AG09319 (cell line): ENCODE results near the gene RNF111.
"Not testable (repeated sequence)": the region's sequence is repeated elsewhere in the genome, so short reads cannot be mapped to it uniquely, and the experiment has no call there.

Experiments used
- DNase-seq: peaks from one replicate; pipeline ENCODE4 v3.0.0-alpha.2; 2010; ENCODE audit warnings: low read depth; ENCODE audit errors: extremely low read depth
- TF ChIP-seq, protein P1 (sequence below): IDR thresholded peaks from 2 replicates; pipeline ENCODE4 v1.5.1; 2011; ENCODE audit warnings: low read depth, mild to moderate bottlenecking, inconsistent platforms, low read length, moderate library complexity

The RNF111 gene

DNA sequence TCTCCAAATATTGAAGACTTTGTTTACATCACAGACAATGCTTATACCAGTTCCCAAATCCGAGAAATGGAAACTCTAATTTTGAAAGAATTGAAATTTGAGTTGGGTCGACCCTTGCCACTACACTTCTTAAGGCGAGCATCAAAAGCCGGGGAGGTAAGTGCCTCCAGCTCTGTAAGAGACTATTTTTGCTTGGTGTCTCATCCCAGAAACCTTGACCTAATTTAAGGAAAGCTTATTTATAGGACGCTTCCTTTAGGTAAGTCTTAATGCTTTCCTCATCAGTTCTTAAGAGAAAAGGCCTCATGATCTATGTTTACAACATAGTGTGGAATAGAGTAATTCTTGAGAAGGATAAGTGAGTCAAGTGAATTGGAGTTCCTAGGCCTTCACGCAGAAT, 129.3 kb downstream of the RNF111 start:
- TF ChIP-seq, protein P1, sequence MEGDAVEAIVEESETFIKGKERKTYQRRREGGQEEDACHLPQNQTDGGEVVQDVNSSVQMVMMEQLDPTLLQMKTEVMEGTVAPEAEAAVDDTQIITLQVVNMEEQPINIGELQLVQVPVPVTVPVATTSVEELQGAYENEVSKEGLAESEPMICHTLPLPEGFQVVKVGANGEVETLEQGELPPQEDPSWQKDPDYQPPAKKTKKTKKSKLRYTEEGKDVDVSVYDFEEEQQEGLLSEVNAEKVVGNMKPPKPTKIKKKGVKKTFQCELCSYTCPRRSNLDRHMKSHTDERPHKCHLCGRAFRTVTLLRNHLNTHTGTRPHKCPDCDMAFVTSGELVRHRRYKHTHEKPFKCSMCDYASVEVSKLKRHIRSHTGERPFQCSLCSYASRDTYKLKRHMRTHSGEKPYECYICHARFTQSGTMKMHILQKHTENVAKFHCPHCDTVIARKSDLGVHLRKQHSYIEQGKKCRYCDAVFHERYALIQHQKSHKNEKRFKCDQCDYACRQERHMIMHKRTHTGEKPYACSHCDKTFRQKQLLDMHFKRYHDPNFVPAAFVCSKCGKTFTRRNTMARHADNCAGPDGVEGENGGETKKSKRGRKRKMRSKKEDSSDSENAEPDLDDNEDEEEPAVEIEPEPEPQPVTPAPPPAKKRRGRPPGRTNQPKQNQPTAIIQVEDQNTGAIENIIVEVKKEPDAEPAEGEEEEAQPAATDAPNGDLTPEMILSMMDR = no peak
- no peak for DNase-seq

DNA sequence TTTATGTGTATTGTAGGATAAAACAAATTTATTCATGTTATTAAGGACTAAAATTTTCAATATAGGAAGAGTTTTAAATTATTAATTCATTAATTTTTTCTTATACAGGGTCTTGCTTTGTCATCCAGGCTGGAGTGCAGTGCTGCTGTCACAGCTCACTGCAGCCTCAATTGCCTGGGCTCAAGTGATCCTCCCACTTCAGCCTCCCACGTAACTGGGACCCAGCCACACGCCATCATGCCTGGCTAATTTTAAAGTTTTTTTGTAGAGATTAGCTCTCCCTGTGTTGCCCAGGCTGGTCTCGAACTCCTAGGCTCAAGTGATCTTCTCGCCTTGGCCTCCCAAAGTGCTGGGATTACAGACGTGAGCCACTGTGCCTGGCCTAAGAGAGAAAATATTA, 132.2 kb downstream of the RNF111 start:
- no peak for DNase-seq
- TF ChIP-seq, protein P1 = no peak

DNA sequence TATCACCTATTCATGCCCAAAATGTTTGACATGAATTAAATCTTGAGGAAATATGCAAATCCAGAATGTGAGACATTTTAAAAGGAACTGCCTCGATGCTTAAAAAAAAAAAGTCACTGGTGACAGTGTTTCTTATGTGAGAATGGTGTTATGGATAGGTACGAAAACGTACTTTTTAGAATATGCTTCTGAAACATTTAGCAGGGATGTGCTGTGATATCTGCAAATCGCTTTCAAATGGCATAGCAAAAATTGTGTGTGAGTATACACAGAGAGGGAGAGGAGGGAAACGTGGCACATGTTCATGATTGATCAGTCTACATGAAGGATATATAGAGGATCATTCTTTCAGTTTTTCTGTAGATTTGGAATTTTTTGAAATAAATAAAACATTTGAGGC, 133.5 kb downstream of the RNF111 start:
- no peak for DNase-seq
- TF ChIP-seq, protein P1 = no peak

DNA sequence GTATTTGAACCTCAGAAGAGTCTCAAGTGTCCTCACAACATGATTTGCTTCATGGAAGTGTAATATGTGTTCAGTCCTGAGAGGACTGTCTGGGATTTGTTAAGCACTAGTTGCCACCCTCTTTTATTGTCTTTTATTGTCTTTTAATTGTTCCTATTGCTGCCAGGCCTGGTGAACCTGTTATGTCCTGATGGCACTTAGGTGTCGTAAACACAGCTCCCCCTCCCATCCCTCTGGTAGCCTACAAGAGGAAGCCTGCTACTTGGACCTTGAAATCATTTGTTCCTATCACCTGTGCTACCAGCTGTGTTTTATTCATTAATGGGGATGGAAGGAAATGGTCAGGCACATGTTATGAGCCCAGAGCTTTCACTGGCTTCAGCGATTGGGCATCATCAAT, 136.8 kb downstream of the RNF111 start:
- no peak for DNase-seq
- TF ChIP-seq, protein P1 = no peak

DNA sequence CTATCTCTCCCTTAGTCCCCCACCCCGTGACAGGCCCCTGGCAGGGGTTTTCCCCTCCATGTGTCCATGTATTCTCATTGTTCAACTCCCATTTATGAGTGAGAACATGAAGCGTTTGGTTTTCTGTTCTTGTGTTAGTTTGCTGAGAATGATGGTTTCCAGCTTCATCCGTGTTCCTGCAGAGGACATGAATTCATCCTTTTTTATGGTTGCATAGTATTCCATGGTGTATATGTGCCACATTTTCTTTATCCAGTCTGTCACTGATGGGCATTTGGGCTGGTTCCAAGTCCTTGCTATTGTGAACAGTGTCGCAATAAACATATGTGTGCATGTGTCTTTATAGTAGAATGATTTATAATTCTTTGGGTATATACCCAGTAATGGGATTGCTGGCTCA, 138.2 kb downstream of the RNF111 start:
- DNase-seq = not testable (repeated sequence)

DNA sequence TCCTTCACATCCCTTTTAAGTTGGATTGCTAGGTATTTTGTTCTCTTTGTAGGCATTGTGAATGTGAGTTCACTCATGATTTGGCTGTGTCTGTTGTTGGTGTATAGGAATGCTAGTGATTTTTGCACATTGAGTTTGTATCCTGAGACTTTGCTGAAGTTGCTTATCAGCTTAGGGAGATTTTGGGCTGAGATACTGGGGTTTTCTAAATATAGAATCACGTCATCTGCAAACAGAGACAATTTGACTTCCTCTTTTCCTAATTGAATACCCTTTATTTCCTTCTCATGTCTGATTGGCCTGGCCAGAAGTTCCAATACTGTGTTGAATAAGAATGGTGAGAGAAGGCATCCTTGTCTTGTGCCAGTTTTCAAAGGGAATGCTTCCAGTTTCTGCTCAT, 139.8 kb downstream of the RNF111 start:
- not testable (repeated sequence) for DNase-seq

DNA sequence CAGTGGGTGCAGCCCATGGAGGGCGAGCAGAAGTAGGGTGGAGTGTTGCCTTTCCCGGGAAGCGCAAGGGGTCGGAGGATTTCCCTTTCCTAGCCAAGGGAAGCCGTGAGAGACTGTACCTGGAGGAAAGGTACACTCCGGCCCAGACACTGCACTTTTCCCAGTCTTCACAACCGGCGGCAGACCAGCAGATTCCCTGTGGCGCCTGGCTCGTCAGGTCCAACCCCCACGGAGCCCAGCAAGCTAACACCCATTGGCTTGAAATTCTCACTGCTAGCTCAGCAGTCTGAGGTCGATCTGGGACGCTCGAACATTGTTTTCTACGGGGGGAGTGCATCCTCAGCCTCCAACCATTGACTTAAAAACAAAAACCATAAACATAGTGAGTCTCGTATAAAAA, 144.0 kb downstream of the RNF111 start:
- DNase-seq = no peak
- TF ChIP-seq, protein P1 = no peak

DNA sequence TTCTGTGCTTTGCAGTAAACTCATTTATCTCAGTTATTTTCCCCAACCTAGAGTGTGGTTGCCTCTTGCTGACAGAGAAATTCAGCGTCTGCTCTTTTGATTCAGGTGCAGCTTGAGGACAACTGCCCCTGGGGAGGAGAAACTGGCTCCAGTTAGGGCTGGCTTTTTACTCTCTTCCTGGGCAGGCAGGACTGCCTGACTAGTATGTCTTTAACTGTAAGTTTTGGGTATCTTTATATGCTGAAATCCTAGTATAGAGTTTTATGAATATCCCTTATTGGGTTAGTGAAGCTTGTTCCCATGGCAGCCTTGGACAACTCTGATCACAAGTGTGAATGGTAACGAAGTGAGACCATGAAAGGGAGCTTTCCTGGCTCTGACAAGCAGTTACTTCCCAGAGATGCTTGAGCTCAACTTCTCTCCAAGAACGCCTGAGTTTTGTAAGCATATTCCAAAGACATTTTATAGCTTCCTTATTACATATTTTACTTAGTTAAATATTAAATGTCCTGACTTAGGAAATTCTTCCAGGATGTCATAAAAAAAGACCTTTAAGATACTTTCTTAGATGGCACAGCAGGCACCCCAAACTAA, 144.6 kb downstream of the RNF111 start:
- TF ChIP-seq, protein P1 = no peak
- no peak for DNase-seq

DNA sequence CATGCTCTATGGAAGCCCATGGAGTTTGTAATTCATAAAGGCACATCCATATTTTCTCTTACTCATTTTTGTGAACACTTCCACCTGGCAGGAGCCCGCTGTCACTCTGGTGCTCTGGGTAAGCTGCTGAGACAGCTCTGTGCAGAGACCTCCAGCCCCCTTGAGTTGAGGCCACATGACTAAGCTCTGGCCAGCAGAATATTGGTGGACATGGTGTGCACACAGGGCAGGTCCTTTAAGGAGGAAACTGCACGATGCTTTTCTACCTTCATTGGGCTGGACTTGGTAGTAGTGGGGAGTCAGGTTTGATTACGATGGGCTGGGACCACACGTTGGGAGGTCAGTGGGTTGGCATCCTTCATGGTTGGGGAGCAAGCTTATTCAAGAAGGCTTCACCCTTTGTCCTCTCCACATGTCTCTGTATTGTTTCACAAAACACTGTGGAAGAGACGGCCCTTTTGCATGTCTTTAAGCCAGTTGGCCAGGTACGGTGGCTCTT, 146.5 kb downstream of the RNF111 start:
- TF ChIP-seq, protein P1 = no peak
- no peak for DNase-seq
